ENCODE data around the gene LIPC. TPM values are rescaled to one million over a fixed set of nuclear protein-coding genes. Genes with fewer than 3 reads are reported as not detected.

The LIPC gene
- total and polyA plus RNA-seq, 10 donors, result 0.47 to 2.5 (median 1.0) TPM

DNA sequence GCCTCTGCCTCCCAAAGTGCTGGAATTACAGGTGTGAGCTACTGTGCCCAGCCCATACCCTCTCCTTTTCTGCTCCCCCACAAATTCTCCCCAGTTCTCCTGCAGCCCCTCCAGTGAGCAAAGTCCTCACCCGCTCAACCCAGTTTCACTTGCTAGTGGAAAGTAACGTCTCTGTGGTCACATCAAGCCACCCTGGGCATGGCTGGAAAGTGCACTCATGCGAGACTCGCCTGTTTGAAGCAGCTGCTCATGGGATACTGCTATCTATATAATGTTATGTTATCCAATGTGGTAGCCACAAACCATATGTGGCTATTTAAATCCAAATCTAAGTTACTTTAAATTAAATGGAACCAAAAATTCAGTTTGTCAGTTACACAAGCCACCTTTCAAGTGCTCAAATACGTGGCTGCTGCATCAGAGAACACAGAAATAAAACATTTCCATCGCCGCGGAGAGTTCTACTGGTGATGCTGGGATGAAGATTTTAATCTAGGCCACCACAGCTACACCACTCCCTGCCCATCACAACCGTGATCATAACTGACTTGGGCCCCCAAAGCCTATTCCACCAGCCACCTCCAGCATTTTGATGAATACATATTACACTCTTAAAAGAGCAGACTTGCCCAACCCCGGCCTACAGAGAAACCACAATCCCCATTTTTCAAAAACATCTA lies 119.4 kb downstream of the LIPC start:
- 55 to 63% (median 59%) methylated on average over 10 of the region's 10 CpGs for WGBS, 5 donors
- H3K27me3 ChIP-seq (replicated peaks in 1 of 7), result peaks cover 0 to 4% (median 0%) of the 10 kb centered on the region in 7 donors
- H3K36me3 ChIP-seq, result no peaks in the 10 kb centered on the region
- intact Hi-C loops (cut with DNase I; ENCODE audit: low total_unique reads), result no loop called here
- peaks cover 0 to 30% (median 14%) of the 10 kb centered on the region in 6 donors for H3K4me1 ChIP-seq
- DNase-seq, result no peak
- H3K4me3 ChIP-seq, result no peak overlapping the region
- H3K9me3 ChIP-seq, result no peaks in the 10 kb centered on the region
- peak overlapping the region in 5 of 8 donors; percentile 45 to 65 (median 62) for H3K27ac ChIP-seq
- TF ChIP-seq POLR2AphosphoS5 (IDR thresholded peaks at IDR 0.05) (no peak), POLR2A (IDR thresholded peaks at IDR 0.05) (no peak)
- TF ChIP-seq, protein P1, sequence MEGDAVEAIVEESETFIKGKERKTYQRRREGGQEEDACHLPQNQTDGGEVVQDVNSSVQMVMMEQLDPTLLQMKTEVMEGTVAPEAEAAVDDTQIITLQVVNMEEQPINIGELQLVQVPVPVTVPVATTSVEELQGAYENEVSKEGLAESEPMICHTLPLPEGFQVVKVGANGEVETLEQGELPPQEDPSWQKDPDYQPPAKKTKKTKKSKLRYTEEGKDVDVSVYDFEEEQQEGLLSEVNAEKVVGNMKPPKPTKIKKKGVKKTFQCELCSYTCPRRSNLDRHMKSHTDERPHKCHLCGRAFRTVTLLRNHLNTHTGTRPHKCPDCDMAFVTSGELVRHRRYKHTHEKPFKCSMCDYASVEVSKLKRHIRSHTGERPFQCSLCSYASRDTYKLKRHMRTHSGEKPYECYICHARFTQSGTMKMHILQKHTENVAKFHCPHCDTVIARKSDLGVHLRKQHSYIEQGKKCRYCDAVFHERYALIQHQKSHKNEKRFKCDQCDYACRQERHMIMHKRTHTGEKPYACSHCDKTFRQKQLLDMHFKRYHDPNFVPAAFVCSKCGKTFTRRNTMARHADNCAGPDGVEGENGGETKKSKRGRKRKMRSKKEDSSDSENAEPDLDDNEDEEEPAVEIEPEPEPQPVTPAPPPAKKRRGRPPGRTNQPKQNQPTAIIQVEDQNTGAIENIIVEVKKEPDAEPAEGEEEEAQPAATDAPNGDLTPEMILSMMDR (IDR thresholded peaks at IDR 0.05 in 8 of 11, conservative IDR thresholded peaks at IDR 0.05 in 3 of 11), result no peak

DNA sequence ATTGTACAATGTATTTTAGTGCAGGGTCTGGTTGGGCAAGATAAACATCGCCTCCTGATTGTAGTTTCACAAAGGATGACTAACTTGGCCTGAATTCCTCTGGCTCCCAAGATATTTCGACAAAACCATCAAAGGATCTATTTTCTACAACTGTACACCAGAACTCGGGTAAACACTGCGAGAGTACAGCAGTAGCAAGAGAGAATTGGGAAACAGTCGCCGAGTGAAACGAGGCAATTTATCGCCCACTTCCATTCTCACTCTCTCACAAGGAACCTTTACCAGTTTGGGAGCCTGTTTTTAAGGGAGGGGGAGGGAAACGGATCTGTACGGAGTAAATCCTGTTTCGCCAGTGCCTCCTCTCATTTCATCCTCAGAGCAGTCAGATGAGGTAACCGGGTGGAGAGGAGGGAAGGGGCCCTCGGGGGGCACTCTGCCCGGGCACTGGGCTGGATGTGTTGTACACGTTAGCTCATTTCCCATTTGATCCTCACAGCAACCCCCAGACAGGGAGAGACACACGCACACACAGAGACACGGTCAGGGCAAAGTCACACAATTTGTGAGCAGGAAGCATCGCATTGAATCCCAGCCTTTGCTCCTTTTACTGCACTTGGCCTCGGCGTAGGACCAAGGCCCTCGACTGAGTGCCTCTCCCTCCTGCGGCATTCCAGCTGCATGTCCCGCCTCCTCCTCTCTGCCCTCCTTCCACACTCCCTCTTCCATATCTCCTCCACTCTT lies 120.1 kb downstream of the LIPC start:
- DNase-seq, result no peak
- Histone ChIP-seq H3K4me1 (peaks cover 0 to 30% (median 13%) of the 10 kb centered on the region in 6 donors), H3K4me3 (no peak overlapping the region), H3K36me3 (no peaks in the 10 kb centered on the region), H3K9me3 (no peaks in the 10 kb centered on the region), H3K27me3 (replicated peaks in 1 of 7) (peaks cover 0 to 4% (median 0%) of the 10 kb centered on the region in 7 donors), H3K27ac (peak overlapping the region in 6 of 8 donors; percentile 15 to 65 (median 58))
- WGBS, 5 donors, result 43 to 60% (median 54%) methylated on average over 23 of the region's 23 CpGs
- no peak for TF ChIP-seq POLR2AphosphoS5 (IDR thresholded peaks at IDR 0.05)
- no peak for TF ChIP-seq POLR2A (IDR thresholded peaks at IDR 0.05)
- TF ChIP-seq, protein P1 (IDR thresholded peaks at IDR 0.05 in 8 of 11, conservative IDR thresholded peaks at IDR 0.05 in 3 of 11), result no peak
- intact Hi-C loops (cut with DNase I; ENCODE audit: low total_unique reads), result no loop called here

DNA sequence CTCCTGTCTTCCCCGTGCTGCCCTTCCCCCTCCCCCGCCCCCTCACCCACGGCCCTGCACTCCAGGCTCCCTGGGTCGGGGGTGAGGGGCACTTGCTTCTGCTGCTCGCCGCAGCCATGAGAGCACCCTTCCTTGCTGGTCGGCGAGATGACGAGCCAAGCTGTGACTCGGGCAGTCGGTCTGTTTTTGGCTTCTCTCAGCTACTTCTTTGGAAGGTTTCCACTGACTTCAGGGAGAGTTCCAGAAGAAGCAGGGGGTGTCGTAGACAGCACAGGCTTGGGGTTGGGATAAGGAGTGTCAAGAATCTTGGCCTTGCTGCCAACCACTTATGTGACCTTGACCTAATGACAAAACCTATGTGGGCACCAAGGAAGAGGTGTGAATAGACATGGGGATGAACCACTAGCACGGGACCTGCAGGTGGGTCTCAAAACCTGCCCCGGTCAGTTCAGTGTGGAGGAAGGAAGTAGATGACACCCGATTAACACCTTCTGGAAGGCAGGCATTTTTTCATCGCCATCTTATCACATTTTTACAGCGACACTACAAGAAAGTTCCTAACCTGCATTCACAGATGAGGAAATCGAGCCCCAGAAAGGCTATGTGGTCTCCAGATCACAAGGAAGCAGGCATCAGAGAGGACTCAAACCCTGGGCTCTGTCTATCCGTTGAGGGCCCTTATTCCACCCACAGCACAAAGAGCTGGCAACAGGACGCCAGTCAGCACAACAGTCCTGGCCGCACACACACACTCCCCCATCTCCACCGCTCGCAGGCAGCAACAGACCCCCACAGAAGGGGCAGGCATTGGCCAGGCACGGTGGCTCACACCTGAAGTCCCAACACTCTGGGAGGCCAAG lies 120.9 kb downstream of the LIPC start:
- intact Hi-C loops (cut with DNase I; ENCODE audit: low total_unique reads), result no loop called here
- WGBS, 5 donors, result 80 to 88% (median 81%) methylated on average over 24 of the region's 24 CpGs
- DNase-seq, result no peak
- Histone ChIP-seq H3K4me1 (peaks cover 0 to 27% (median 11%) of the 10 kb centered on the region in 6 donors), H3K36me3 (no peaks in the 10 kb centered on the region), H3K27ac (peak overlapping the region in 5 of 8 donors; percentile 15 to 65 (median 62)), H3K4me3 (no peak overlapping the region), H3K27me3 (replicated peaks in 1 of 7) (peaks cover 0 to 4% (median 0%) of the 10 kb centered on the region in 7 donors), H3K9me3 (no peaks in the 10 kb centered on the region)
- TF ChIP-seq POLR2AphosphoS5 (IDR thresholded peaks at IDR 0.05), result peak in 2 of 3 donors; percentile 43 to 49
- no peak for TF ChIP-seq POLR2A (IDR thresholded peaks at IDR 0.05)

DNA sequence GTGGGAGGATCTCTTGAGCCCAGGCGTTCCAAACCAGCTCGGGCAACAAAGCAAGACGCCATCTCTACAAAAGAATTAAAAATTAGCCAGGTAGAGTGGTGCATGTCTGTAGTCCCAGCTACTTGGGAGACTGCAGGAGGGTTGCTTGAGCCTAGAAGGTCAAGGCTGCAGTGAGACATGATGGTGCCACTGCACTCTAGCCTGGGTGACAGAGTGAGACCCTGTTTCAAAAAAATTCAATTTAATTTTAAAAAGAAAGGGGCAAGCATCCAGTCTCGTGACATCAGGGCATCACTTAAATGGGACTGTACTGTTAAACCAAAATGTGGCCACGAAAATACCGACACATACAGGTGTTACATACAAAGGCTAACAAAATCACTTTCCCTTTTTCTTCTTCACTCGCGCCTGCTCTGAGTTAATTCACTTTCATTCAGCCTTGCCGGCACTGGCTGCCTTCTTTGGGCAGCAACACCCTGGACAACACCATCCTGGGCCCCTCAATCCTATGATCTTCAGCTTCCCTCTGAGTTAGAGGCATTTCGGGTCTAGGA lies 121.7 kb downstream of the LIPC start:
- TF ChIP-seq, protein P1 (IDR thresholded peaks at IDR 0.05 in 8 of 11, conservative IDR thresholded peaks at IDR 0.05 in 3 of 11), result no peak
- TF ChIP-seq POLR2AphosphoS5 (IDR thresholded peaks at IDR 0.05) (no peak), POLR2A (IDR thresholded peaks at IDR 0.05) (no peak)
- 85 to 93% (median 89%) methylated on average over 10 of the region's 10 CpGs for WGBS, 5 donors
- intact Hi-C loops (cut with DNase I; ENCODE audit: low total_unique reads), result no loop called here
- no peak overlapping the region for H3K4me3 ChIP-seq
- DNase-seq, result no peak
- no peaks in the 10 kb centered on the region for H3K9me3 ChIP-seq
- peaks cover 0 to 27% (median 11%) of the 10 kb centered on the region in 6 donors for H3K4me1 ChIP-seq
- no peaks in the 10 kb centered on the region for H3K36me3 ChIP-seq
- H3K27me3 ChIP-seq (replicated peaks in 1 of 7), result peaks cover 0 to 4% (median 0%) of the 10 kb centered on the region in 7 donors
- no peak overlapping the region for H3K27ac ChIP-seq

Data from spleen (tissue), 11 donors.